GM18951 (cell line): ENCODE data around the gene IVD.

Source experiments
- POLR2A ChIP-seq: IDR thresholded peaks from 4 replicates; pipeline ENCODE4 v1.6.1; 2011; ENCODE audit warnings: mild to moderate bottlenecking; ENCODE audit not compliant: insufficient read length, insufficient read depth; ENCODE audit errors: extremely low read depth
- in situ Hi-C: fragments of 300-500 bp; cut with MboI; formaldehyde crosslinking; loops from one replicate; pipeline ENCODE4 v1.12.0; 2022; ENCODE audit warnings: low sequenced_read_pairs, mixed read lengths, inconsistent platforms; ENCODE audit not compliant: unreplicated experiment

Gene IVD

GRCh38 chr15:40413036-40413435 lies 7.4 kb downstream of the IVD start:
- in situ Hi-C loops: no loop called here
- no peak for TF ChIP-seq POLR2A

GRCh38 chr15:40414816-40415215 lies 9.2 kb downstream of the IVD start:
- in situ Hi-C loops: no loop called here
- no peak for TF ChIP-seq POLR2A

- in situ Hi-C loops: no loop called here
- TF ChIP-seq POLR2A: no peak
Measured at GRCh38 chr15:40415226-40415625, 9.6 kb downstream of the IVD start.

GRCh38 chr15:40416056-40416455 lies 10.5 kb downstream of the IVD start:
- in situ Hi-C loops: no loop called here
- no peak for TF ChIP-seq POLR2A

- no peak for TF ChIP-seq POLR2A
- in situ Hi-C loops: no loop called here
Measured at GRCh38 chr15:40418126-40418525, 12.5 kb downstream of the IVD start.

GRCh38 chr15:40420071-40420713 lies 14.6 kb downstream of the IVD start:
- no peak for TF ChIP-seq POLR2A
- in situ Hi-C loops: loop anchor here (10.0 kb wide), 2 partner anchors 45 to 75 kb away; partner anchors contain the start of gene CCDC9B

GRCh38 chr15:40420793-40421192 lies 15.2 kb downstream of the IVD start:
- in situ Hi-C loops: loop anchor here (10.0 kb wide), 2 partner anchors 46 to 76 kb away; partner anchors contain the start of gene CCDC9B
- no peak for TF ChIP-seq POLR2A

- in situ Hi-C loops: loop anchor here (10.0 kb wide), 2 partner anchors 47 to 77 kb away; partner anchors contain the start of gene CCDC9B
- no peak for TF ChIP-seq POLR2A
Measured at GRCh38 chr15:40421246-40422157, 15.9 kb downstream of the IVD start.

GRCh38 chr15:40424483-40425115 lies 19.0 kb downstream of the IVD start:
- no peak for TF ChIP-seq POLR2A
- in situ Hi-C loops: loop anchor here (10.0 kb wide), 2 partner anchors 50 to 80 kb away; partner anchors contain the start of gene CCDC9B

- in situ Hi-C loops: loop anchor here (10.0 kb wide), 2 partner anchors 51 to 81 kb away; partner anchors contain the start of gene CCDC9B
- TF ChIP-seq POLR2A: no peak
Measured at GRCh38 chr15:40425681-40426080, 20.1 kb downstream of the IVD start.

GRCh38 chr15:40427188-40427587 lies 21.6 kb downstream of the IVD start:
- TF ChIP-seq POLR2A: no peak
- in situ Hi-C loops: loop anchor here (10.0 kb wide), 2 partner anchors 52 to 82 kb away; partner anchors contain the start of gene CCDC9B

- TF ChIP-seq POLR2A: no peak
- in situ Hi-C loops: loop anchor here (10.0 kb wide), 2 partner anchors 53 to 83 kb away; partner anchors contain the start of gene CCDC9B
Measured at GRCh38 chr15:40428185-40428584, 22.6 kb downstream of the IVD start.

- TF ChIP-seq POLR2A: no peak
- in situ Hi-C loops: loop anchor here (10.0 kb wide), 2 partner anchors 54 to 84 kb away; partner anchors contain the start of gene CCDC9B
Measured at GRCh38 chr15:40429068-40429710, 23.6 kb downstream of the IVD start.

GRCh38 chr15:40430271-40430805 lies 24.7 kb downstream of the IVD start:
- in situ Hi-C loops: no loop called here
- TF ChIP-seq POLR2A: no peak
